Activated effector memory CD4-positive, alpha-beta T cell treated with Interleukin-2 at 50 U/mL for 16 hours (primary cell): Measurements from ENCODE around the gene SLC28A2.
A peak's percentile ranks its signal among the peaks of the same experiment; 100 is the strongest.
"Not testable (repeated sequence)": the region's sequence is repeated elsewhere in the genome, so short reads cannot be mapped to it uniquely, and the experiment has no call there.

Experiments
- DNase-seq: peaks from one replicate; pipeline ENCODE4 v3.0.0-alpha.2; 2020

Gene SLC28A2

GRCh38 chr15:45262906-45263461, 10.9 kb downstream of the SLC28A2 start:
- no peak for DNase-seq

GRCh38 chr15:45263854-45264253, 11.8 kb downstream of the SLC28A2 start:
- no peak for DNase-seq

GRCh38 chr15:45265506-45265905, 13.5 kb downstream of the SLC28A2 start:
- DNase-seq: no peak

GRCh38 chr15:45268135-45268534, 16.1 kb downstream of the SLC28A2 start:
- no peak for DNase-seq

GRCh38 chr15:45274636-45275380, 22.8 kb downstream of the SLC28A2 start:
- no peak for DNase-seq

GRCh38 chr15:45276831-45277230, 24.8 kb downstream of the SLC28A2 start:
- DNase-seq: no peak

- peak; percentile 99 for DNase-seq
These were observed 27.1 kb downstream of the SLC28A2 start for GRCh38 chr15:45279024-45279698.

- DNase-seq: no peak
These were observed 33.4 kb downstream of the SLC28A2 start for GRCh38 chr15:45285413-45285812.

- no peak for DNase-seq
These were observed 35.4 kb downstream of the SLC28A2 start for GRCh38 chr15:45287390-45287956.

GRCh38 chr15:45288947-45289346, 36.9 kb downstream of the SLC28A2 start:
- DNase-seq: no peak

GRCh38 chr15:45291822-45292582, 40.0 kb downstream of the SLC28A2 start:
- no peak for DNase-seq

GRCh38 chr15:45293326-45293725, 41.3 kb downstream of the SLC28A2 start:
- not testable (repeated sequence) for DNase-seq

- DNase-seq: not testable (repeated sequence)
These were observed 46.9 kb downstream of the SLC28A2 start for GRCh38 chr15:45298964-45299378.

- no peak for DNase-seq
These were observed 52.7 kb downstream of the SLC28A2 start for GRCh38 chr15:45304711-45305110.

GRCh38 chr15:45306105-45306504, 54.1 kb downstream of the SLC28A2 start:
- no peak for DNase-seq

GRCh38 chr15:45307230-45307924, 55.3 kb downstream of the SLC28A2 start:
- DNase-seq: no peak

GRCh38 chr15:45314117-45314516, 62.1 kb downstream of the SLC28A2 start:
- DNase-seq: not testable (repeated sequence)

- no peak for DNase-seq
These were observed 62.9 kb downstream of the SLC28A2 start for GRCh38 chr15:45314960-45315359.

GRCh38 chr15:45319472-45320214, 67.6 kb downstream of the SLC28A2 start:
- no peak for DNase-seq

- no peak for DNase-seq
These were observed 68.7 kb downstream of the SLC28A2 start for GRCh38 chr15:45320581-45321205.

- no peak for DNase-seq
These were observed 74.2 kb downstream of the SLC28A2 start for GRCh38 chr15:45326280-45326679.
